Measurements from ENCODE around the gene OR2T5.
"Not testable (repeated sequence)": the region's sequence is repeated elsewhere in the genome, so short reads cannot be mapped to it uniquely, and the experiment has no call there.

DNA sequence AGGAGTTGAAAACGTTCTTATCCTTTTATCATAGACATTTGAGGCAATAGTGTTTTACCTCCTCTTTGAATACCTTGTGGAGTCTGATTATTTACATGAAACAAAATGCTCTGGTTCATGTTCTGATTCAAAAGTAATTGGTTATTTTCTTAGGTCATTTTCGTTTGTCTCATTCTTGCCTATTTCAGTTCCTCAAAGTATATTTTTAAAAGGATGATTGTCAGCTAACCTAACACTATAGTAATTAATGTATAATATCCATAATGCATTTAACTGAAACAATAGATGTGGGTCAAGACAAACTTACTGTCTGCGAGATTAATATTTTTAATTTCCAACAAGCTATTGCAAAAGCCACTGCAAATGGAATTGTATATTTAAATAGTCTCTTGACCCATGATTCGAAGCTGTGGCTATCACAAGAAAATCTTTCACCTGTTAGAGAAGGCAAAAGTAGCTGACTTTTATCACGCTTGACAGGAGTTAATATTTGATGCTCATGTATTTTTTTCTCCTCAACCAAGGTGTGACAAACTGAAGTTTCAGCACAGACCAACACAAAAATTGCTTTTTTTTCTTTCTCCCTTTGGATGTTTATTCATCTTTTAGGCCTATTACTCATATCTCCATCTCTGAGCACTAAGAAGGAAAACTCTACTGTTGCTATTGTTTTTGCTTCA is 37.8 kb upstream of the OR2T5 start:
- TF ChIP-seq, protein P1, sequence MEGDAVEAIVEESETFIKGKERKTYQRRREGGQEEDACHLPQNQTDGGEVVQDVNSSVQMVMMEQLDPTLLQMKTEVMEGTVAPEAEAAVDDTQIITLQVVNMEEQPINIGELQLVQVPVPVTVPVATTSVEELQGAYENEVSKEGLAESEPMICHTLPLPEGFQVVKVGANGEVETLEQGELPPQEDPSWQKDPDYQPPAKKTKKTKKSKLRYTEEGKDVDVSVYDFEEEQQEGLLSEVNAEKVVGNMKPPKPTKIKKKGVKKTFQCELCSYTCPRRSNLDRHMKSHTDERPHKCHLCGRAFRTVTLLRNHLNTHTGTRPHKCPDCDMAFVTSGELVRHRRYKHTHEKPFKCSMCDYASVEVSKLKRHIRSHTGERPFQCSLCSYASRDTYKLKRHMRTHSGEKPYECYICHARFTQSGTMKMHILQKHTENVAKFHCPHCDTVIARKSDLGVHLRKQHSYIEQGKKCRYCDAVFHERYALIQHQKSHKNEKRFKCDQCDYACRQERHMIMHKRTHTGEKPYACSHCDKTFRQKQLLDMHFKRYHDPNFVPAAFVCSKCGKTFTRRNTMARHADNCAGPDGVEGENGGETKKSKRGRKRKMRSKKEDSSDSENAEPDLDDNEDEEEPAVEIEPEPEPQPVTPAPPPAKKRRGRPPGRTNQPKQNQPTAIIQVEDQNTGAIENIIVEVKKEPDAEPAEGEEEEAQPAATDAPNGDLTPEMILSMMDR (IDR thresholded peaks at IDR 0.05; ENCODE audit: low read depth, low read length, poor library complexity, severe bottlenecking) = not testable (repeated sequence)
- TF ChIP-seq EZH2phosphoT487 (IDR thresholded peaks at IDR 0.05; ENCODE audit: borderline replicate concordance, low read length) = not testable (repeated sequence)

All from DOHH2 (cell line).